Measurements from ENCODE around the gene SPRTN.
"Not testable (repeated sequence)": the region's sequence is repeated elsewhere in the genome, so short reads cannot be mapped to it uniquely, and the experiment has no call there.

SPRTN gene

GRCh38 chr1:231326248-231326647, 11.8 kb upstream of the SPRTN start:
- Histone ChIP-seq H3K36me3 (ENCODE audit: insufficient read depth, low read length) (no peaks in the 10 kb centered on the region), H3K4me1 (ENCODE audit: insufficient read depth, low read length) (no peaks in the 10 kb centered on the region; the same call in 1 of the 2 replicates), H3K9ac (ENCODE audit: low read depth, low read length) (no peak overlapping the region), H3K9me3 (ENCODE audit: control insufficient read depth, insufficient read depth, low read length) (no peaks in the 10 kb centered on the region)

DNA sequence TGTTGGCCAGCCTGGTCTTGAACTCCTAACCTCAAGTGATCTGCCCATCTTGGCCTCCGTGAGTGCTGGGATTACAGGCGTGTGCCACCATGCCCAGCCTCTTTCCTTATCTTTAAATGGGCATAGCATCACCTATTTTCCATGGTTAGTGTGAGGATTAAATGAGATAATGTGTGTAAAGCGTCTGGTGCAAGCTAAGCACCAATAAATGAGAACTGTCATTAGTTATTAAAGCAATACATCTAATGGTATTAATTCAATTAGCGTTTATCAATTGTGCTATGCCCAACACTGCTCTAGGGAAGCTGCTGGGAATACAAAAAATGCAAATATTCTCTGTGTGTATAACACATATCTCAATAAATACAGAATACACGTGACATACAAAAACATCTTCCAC, 10.5 kb upstream of the SPRTN start:
- Histone ChIP-seq H3K9ac (ENCODE audit: low read depth, low read length) (no peak overlapping the region), H3K9me3 (ENCODE audit: control insufficient read depth, insufficient read depth, low read length) (no peaks in the 10 kb centered on the region)

GRCh38 chr1:231329483-231329882, 8.6 kb upstream of the SPRTN start:
- H3K9ac ChIP-seq (ENCODE audit: low read depth, low read length), result no peak overlapping the region
- no peaks in the 10 kb centered on the region for H3K36me3 ChIP-seq (ENCODE audit: insufficient read depth, low read length)
- H3K9me3 ChIP-seq (ENCODE audit: control insufficient read depth, insufficient read depth, low read length), result no peaks in the 10 kb centered on the region
- H3K4me1 ChIP-seq (ENCODE audit: insufficient read depth, low read length), result no peaks in the 10 kb centered on the region

More for the DNA sequence above, 10.5 kb upstream of the SPRTN start:
- Histone ChIP-seq H3K36me3 (ENCODE audit: insufficient read depth, low read length) (no peaks in the 10 kb centered on the region), H3K4me1 (ENCODE audit: insufficient read depth, low read length) (no peaks in the 10 kb centered on the region; the same call in 1 of the 2 replicates)

DNA sequence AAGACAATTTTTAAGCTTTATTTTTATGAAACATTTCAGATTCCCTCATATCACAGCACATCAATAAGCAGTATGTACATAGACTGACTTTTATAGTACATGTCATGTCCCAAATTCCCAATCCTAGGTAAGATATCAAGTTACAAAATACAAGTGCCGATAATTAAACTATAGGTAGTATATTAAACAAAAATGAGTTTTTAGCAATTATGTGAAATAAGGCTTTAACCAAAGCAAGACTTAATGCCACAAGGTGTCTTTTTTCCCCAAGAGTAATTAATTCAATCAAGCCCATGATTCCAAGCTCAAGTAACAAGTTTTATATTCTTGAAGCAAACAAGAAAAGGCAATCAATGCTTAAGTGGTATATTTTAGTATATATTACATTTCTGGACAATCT, 5.3 kb upstream of the SPRTN start:
- H3K36me3 ChIP-seq (ENCODE audit: insufficient read depth, low read length), result no peaks in the 10 kb centered on the region
- H3K9ac ChIP-seq (ENCODE audit: low read depth, low read length), result no peak overlapping the region
- H3K4me1 ChIP-seq (ENCODE audit: insufficient read depth, low read length), result peaks cover 8% of the 10 kb centered on the region; the same call in 1 of the 2 replicates
- no peaks in the 10 kb centered on the region for H3K9me3 ChIP-seq (ENCODE audit: control insufficient read depth, insufficient read depth, low read length)

DNA sequence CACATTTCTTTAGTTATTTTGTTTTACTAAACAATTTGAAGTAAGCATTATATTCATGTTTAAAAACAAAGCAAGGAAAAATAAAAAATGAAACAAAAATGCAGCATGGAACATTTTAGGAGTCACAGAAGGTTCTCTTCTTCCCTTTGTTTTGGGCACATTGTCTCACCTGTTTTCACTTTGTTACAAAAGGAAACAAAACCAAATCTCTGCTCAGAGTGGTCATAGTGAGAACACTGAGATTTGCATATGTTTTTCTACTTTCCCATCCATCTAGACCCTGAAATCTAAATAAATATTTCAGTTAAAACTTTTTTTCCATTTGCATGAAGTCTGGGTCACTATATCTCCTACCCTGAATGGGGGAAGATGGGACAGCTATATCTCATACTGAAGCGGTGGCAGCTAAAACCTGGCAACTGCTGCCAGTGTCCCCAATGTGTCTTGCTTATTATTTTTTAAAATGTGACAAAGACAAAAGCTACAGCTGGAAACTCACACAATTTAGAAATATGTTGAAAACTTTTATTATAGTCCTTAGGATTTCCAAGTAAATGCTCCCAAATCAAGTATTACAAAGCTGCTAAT, 3.9 kb upstream of the SPRTN start:
- Histone ChIP-seq H3K36me3 (ENCODE audit: insufficient read depth, low read length) (no peaks in the 10 kb centered on the region), H3K9ac (ENCODE audit: low read depth, low read length) (no peak overlapping the region), H3K9me3 (ENCODE audit: control insufficient read depth, insufficient read depth, low read length) (no peaks in the 10 kb centered on the region), H3K4me1 (ENCODE audit: insufficient read depth, low read length) (peaks cover 8% of the 10 kb centered on the region; the same call in 1 of the 2 replicates)

GRCh38 chr1:231334952-231335351, 3.1 kb upstream of the SPRTN start:
- Histone ChIP-seq H3K9ac (ENCODE audit: low read depth, low read length) (no peak overlapping the region; the same call in 1 of the 2 replicates), H3K36me3 (ENCODE audit: insufficient read depth, low read length) (no peaks in the 10 kb centered on the region), H3K9me3 (ENCODE audit: control insufficient read depth, insufficient read depth, low read length) (no peaks in the 10 kb centered on the region), H3K4me1 (ENCODE audit: insufficient read depth, low read length) (peaks cover 13% of the 10 kb centered on the region; the same call in 1 of the 2 replicates)

DNA sequence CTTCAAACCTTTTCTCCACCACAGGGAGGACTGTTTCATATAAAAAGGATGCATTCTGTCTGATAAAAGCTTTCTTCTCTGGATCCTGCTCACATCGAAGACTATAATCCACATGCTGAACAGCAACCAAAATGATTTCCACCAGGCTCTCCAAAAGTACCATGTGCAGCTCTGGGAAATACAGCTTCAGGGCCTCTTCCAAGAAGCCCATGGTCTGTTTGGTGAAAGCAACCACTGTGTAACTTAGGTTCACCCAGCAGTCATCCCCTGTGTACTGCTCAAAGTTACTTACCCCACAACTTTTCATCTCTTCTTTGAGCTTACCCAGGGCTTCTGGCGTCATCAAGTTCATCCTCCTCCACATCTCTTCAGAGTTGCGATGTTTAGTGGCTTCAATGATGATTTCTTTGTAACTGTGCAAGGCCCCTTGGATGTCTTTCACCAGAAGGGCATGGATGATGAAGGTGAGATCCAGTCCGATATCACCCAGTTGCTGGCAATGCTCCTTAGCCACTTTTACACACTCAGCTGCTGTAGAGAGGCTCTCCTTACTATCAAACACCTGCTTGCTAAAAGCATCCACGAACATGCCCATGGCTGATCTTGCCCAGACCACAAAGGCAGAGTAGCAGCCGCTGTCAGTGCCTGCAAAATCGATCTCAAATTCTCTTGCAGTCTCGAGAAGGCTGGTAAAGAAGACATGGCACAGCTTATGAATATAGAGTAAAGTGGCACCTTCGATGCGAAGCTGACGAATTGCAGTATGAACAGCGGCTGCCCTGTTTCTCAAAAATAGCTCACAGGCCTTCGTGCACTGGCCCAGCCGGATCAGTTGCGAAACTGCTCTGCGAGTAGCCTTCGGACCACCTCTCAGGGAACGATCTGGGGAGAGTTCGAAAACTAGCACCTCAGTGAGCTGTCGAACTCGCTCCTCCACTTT, 2.2 kb upstream of the SPRTN start:
- no peaks in the 10 kb centered on the region for H3K36me3 ChIP-seq (ENCODE audit: insufficient read depth, low read length)
- peaks cover 13% of the 10 kb centered on the region; the same call in 1 of the 2 replicates for H3K4me1 ChIP-seq (ENCODE audit: insufficient read depth, low read length)
- H3K9ac ChIP-seq (ENCODE audit: low read depth, low read length), result peak overlapping the region; percentile 90; the same call in 1 of the 2 replicates
- H3K9me3 ChIP-seq (ENCODE audit: control insufficient read depth, insufficient read depth, low read length), result no peaks in the 10 kb centered on the region

DNA sequence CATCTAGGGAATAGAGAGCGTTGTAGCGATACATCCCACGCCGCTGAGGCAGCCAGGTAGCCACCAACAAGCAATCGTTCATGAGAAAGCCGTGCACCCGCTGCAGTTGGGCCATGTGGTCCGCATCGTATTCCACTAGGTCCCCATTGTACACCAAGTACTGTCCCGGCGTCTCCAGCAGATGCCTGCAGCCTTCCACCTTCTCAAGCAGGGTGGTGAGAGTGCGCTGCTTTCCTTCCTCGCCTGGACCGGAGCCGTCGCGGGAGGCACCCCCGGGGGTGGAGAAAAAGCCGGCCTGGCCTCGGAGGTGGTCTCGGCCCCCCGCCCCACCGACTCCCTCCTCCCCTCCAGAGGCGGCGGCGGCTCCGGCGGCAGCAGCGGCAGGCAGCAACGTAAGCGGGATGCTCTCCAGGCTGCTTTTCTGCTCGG, 1.0 kb upstream of the SPRTN start:
- H3K4me1 ChIP-seq (ENCODE audit: insufficient read depth, low read length), result peaks cover 13% of the 10 kb centered on the region; the same call in 1 of the 2 replicates
- no peaks in the 10 kb centered on the region for H3K9me3 ChIP-seq (ENCODE audit: control insufficient read depth, insufficient read depth, low read length)
- H3K36me3 ChIP-seq (ENCODE audit: insufficient read depth, low read length), result 0 out of 2 replicates have a peak, but pooled peaks cover 2% of the 10 kb centered on the region
- H3K9ac ChIP-seq (ENCODE audit: low read depth, low read length), result peak overlapping the region; percentile 90

- H3K4me1 ChIP-seq (ENCODE audit: insufficient read depth, low read length), result peaks cover 13% of the 10 kb centered on the region; the same call in 1 of the 2 replicates
- H3K9ac ChIP-seq (ENCODE audit: low read depth, low read length), result peak within 1 kb of the TSS; percentile 90
These were observed 422 bp upstream of the SPRTN start, which contains the start of gene EXOC8 for GRCh38 chr1:231337472-231338269. TSS of gene EXOC8 (minus strand) at chr1:231337852. CDS start at chr1:231337745, 107 bp downstream.

GRCh38 chr1:231340328-231341013, 2.4 kb downstream of the SPRTN start:
- 0 out of 2 replicates have a peak, but pooled peaks cover 2% of the 10 kb centered on the region for H3K36me3 ChIP-seq (ENCODE audit: insufficient read depth, low read length)
- H3K4me1 ChIP-seq (ENCODE audit: insufficient read depth, low read length), result peaks cover 13% of the 10 kb centered on the region; the same call in 1 of the 2 replicates
- no peaks in the 10 kb centered on the region for H3K9me3 ChIP-seq (ENCODE audit: control insufficient read depth, insufficient read depth, low read length)
- no peak overlapping the region for H3K9ac ChIP-seq (ENCODE audit: low read depth, low read length)

More at GRCh38 chr1:231337472-231338269, 422 bp upstream of the SPRTN start, which contains the start of gene EXOC8:
- Histone ChIP-seq H3K36me3 (ENCODE audit: insufficient read depth, low read length) (0 out of 2 replicates have a peak, but pooled peaks cover 2% of the 10 kb centered on the region), H3K9me3 (ENCODE audit: control insufficient read depth, insufficient read depth, low read length) (no peaks in the 10 kb centered on the region)

DNA sequence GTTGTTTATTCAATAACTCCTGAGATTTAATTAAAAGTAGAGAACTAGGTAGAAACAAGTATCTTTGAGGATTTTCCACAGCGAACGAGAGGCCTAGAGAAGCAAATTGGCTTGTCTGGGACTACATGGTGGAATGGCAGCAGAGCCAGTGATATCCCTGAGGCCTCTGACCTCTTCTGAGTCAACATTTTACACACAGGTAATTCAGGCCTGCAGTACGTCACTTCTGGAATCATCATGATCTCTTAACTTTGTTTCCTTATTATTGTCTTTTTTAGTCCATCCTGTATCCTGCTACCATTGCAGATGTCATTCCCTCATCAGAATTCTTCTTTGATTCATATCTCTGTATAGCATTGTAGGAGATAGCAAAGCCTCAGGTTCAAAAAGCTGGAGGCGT, 9.9 kb downstream of the SPRTN start:
- no peaks in the 10 kb centered on the region for H3K9me3 ChIP-seq (ENCODE audit: control insufficient read depth, insufficient read depth, low read length)
- H3K9ac ChIP-seq (ENCODE audit: low read depth, low read length), result no peak overlapping the region
- H3K36me3 ChIP-seq (ENCODE audit: insufficient read depth, low read length), result peaks cover 5% of the 10 kb centered on the region
- H3K4me1 ChIP-seq (ENCODE audit: insufficient read depth, low read length), result no peaks in the 10 kb centered on the region

GRCh38 chr1:231348442-231348841, 10.3 kb downstream of the SPRTN start:
- H3K36me3 ChIP-seq (ENCODE audit: insufficient read depth, low read length), result peaks cover 7% of the 10 kb centered on the region
- H3K4me1 ChIP-seq (ENCODE audit: insufficient read depth, low read length), result no peaks in the 10 kb centered on the region
- H3K9ac ChIP-seq (ENCODE audit: low read depth, low read length), result no peak overlapping the region
- no peaks in the 10 kb centered on the region for H3K9me3 ChIP-seq (ENCODE audit: control insufficient read depth, insufficient read depth, low read length)

DNA sequence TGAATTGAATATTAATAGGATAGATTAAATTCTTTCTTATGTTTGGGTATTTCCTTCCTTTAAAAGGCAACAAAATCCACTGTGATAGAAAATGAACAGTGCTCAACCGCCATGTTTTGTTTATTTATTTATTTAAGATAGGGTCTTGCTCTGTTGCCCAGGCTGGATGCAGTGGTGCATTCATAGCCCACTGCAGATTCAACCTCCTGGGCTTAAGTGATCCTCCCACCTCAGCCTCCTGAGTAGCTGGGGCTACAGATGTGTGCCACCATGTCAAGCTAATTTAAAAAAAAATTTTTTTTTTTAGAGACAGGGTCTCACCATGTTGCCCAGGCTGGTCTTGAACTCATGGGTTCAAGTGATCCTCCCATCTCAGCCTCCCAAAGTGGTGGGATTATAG, 10.8 kb downstream of the SPRTN start:
- not testable (repeated sequence) for H3K4me1 ChIP-seq (ENCODE audit: insufficient read depth, low read length); H3K36me3 ChIP-seq (ENCODE audit: insufficient read depth, low read length)

More for the DNA sequence above, 10.8 kb downstream of the SPRTN start:
- H3K9ac ChIP-seq (ENCODE audit: low read depth, low read length); H3K9me3 ChIP-seq (ENCODE audit: control insufficient read depth, insufficient read depth, low read length): not testable (repeated sequence)
